Astrocyte (in vitro differentiated cells and primary cell): ENCODE data around the gene PSMB11.

Experiments used
- CTCF ChIP-seq: IDR thresholded peaks from 2 replicates; pipeline ENCODE4 v1.5.1; 2011; ENCODE audit warnings: low read depth, mild to moderate bottlenecking, inconsistent platforms, low read length, moderate library complexity; ENCODE audit not compliant: insufficient read depth
- EZH2 ChIP-seq: IDR thresholded peaks from 2 replicates; pipeline ENCODE4 v1.6.1; 2012; ENCODE audit warnings: mild to moderate bottlenecking, low read length, inconsistent platforms; ENCODE audit not compliant: insufficient read depth

- no peak for TF ChIP-seq CTCF
- no peak for TF ChIP-seq EZH2
Observed at GRCh38 chr14:23006544-23007419, 35.2 kb upstream of the PSMB11 start.
